Ascending aorta (tissue), 2 donors: ENCODE measurements around the gene WBP1L. TPM values are rescaled to one million over a fixed set of nuclear protein-coding genes. Genes with fewer than 3 reads are reported as not detected.
A peak's percentile ranks its signal among the peaks of the same experiment; 100 is the strongest.
"Not testable (repeated sequence)": the region's sequence is repeated elsewhere in the genome, so short reads cannot be mapped to it uniquely, and the experiment has no call there.

Source experiments
- DNase-seq, 2 donors: peaks; one replicate each; pipeline ENCODE4 v3.0.0-alpha.2; 2019; ENCODE audit warnings: low spot score in 2 of 2
- H3K27ac ChIP-seq, 2 donors: fragments of 200-600 bp; sonication (generic); one replicate each; pipeline ENCODE4 v1.5.1; 2016 to 2017; ENCODE audit warnings: mild to moderate bottlenecking in 1 of 2
- H3K27me3 ChIP-seq: fragments of 200-600 bp; sonication (generic); one replicate; pipeline ENCODE4 v1.5.1; 2017
- H3K36me3 ChIP-seq, 2 donors: fragments of 200-600 bp; sonication (generic); one replicate each; pipeline ENCODE4 v1.5.1; 2016
- H3K4me1 ChIP-seq, 2 donors: fragments of 200-600 bp; sonication (generic); one replicate each; pipeline ENCODE4 v1.5.1; 2016 to 2017; ENCODE audit warnings: mild to moderate bottlenecking in 1 of 2
- H3K4me3 ChIP-seq, 2 donors: fragments of 200-600 bp; sonication (generic); one replicate each; pipeline ENCODE4 v1.5.1; 2016 to 2017; ENCODE audit warnings: mild to moderate bottlenecking in 1 of 2
- H3K9me3 ChIP-seq, 2 donors: fragments of 200-600 bp; sonication (generic); one replicate each; pipeline ENCODE4 v1.5.1; 2016
- CTCF ChIP-seq, 3 experiments: fragments of 200-600 bp in 2 of 3; fragments of 450-650 bp in 1 of 3; sonication (generic) in 2 of 3; IDR thresholded peaks; one replicate each; pipeline ENCODE4 v1.5.1; 2016 to 2019; ENCODE audit warnings: antibody characterized with exemption in 3 of 3, mild to moderate bottlenecking in 1 of 3, moderate library complexity in 1 of 3
- intact Hi-C: fragments of 100-400 bp; cut with DNase I; formaldehyde crosslinking; loops from one replicate; pipeline ENCODE4 v1.15.1; 2023
- total RNA-seq: library from RNA; depleted of rRNA; stranded (reverse); fragments of >200 nt; gene quantifications from one replicate; pipeline ENCODE4 v1.1.0, GENCODE V29; 2016

The WBP1L gene
- total RNA-seq, 1 donor from 2014 or later = 107 TPM

GRCh38 chr10:102735065-102735562 lies 8.6 kb upstream of the WBP1L start:
- Histone ChIP-seq H3K4me1 (peaks cover under 1 to 8% of the 10 kb centered on the region in 2 donors), H3K4me3 (no peak overlapping the region), H3K9me3 (no peaks in the 10 kb centered on the region), H3K27ac (no peak overlapping the region), H3K36me3 (peaks cover 0 to 5% of the 10 kb centered on the region in 2 donors), H3K27me3 (no peaks in the 10 kb centered on the region)
- intact Hi-C loops = no loop called here
- no peak for DNase-seq
- TF ChIP-seq CTCF (IDR thresholded peaks at IDR 0.05) = no peak

GRCh38 chr10:102738692-102739121 lies 5.0 kb upstream of the WBP1L start:
- no peak for DNase-seq
- Histone ChIP-seq H3K9me3 (no peaks in the 10 kb centered on the region), H3K27me3 (no peaks in the 10 kb centered on the region), H3K27ac (peak overlapping the region; percentile 3 to 76), H3K4me3 (no peak overlapping the region), H3K4me1 (peaks cover 5 to 16% of the 10 kb centered on the region in 2 donors), H3K36me3 (no peaks in the 10 kb centered on the region)
- intact Hi-C loops = no loop called here
- no peak for TF ChIP-seq CTCF (IDR thresholded peaks at IDR 0.05)

GRCh38 chr10:102740229-102740628 lies 3.5 kb upstream of the WBP1L start:
- H3K27ac ChIP-seq = peak overlapping the region; percentile 76
- TF ChIP-seq CTCF (IDR thresholded peaks at IDR 0.05) = no peak
- H3K27me3 ChIP-seq = no peaks in the 10 kb centered on the region
- intact Hi-C loops = no loop called here
- no peaks in the 10 kb centered on the region for H3K36me3 ChIP-seq
- H3K9me3 ChIP-seq = no peaks in the 10 kb centered on the region
- H3K4me1 ChIP-seq = peaks cover 5 to 16% of the 10 kb centered on the region in 2 donors
- H3K4me3 ChIP-seq = no peak overlapping the region
- no peak for DNase-seq

DNA sequence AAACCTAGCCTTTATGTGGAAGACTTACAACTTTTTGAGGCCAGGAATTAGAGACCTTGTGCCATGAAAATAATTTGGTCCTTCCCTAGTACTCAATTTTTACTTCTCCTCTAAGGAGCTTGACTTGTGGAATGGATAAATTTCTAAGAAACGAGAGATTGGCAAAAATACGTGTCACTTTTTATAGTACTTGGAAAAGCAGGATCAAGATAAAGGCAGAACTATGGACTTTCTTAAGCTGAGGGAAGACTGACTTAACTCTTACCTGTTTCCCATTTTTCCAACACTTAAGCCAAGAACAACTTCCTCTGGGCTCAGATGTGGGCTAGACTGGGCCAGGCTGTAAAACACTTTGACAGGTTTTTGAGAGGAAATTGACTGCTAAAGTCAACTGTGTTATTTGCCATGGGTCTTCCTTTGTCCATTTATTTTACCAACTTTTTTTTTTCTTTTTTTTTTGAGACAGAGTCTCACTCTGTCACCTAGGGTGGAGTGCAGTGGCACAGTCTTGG lies 2.0 kb upstream of the WBP1L start:
- H3K27ac ChIP-seq = peak overlapping the region; percentile 76
- intact Hi-C loops = loop anchor here (2.0 kb wide), 2 partner anchors 35 to 75 kb away; no protein-coding TSS in a partner anchor
- DNase-seq = no peak

GRCh38 chr10:102742313-102742712 lies 1.4 kb upstream of the WBP1L start:
- not testable (repeated sequence) for H3K9me3 ChIP-seq, H3K27me3 ChIP-seq, DNase-seq, H3K4me3 ChIP-seq, H3K36me3 ChIP-seq
- H3K27ac ChIP-seq = peak overlapping the region; percentile 76
- intact Hi-C loops = loop anchor here (2.0 kb wide), 2 partner anchors 34 to 74 kb away; no protein-coding TSS in a partner anchor
- peaks cover 8 to 21% of the 10 kb centered on the region in 2 donors for H3K4me1 ChIP-seq

More for the DNA sequence above, 2.0 kb upstream of the WBP1L start:
- H3K4me1 ChIP-seq = peaks cover 8 to 19% of the 10 kb centered on the region in 2 donors
- no peaks in the 10 kb centered on the region for H3K9me3 ChIP-seq
- H3K4me3 ChIP-seq = no peak overlapping the region
- no peak for TF ChIP-seq CTCF (IDR thresholded peaks at IDR 0.05)
- no peaks in the 10 kb centered on the region for H3K27me3 ChIP-seq
- no peaks in the 10 kb centered on the region for H3K36me3 ChIP-seq

- H3K4me3 ChIP-seq = peak overlapping the region; percentile 24 to 39
- no peak for TF ChIP-seq CTCF (IDR thresholded peaks at IDR 0.05)
- no peaks in the 10 kb centered on the region for H3K36me3 ChIP-seq
- peak overlapping the region; percentile 26 to 76 for H3K27ac ChIP-seq
- peaks cover 8 to 21% of the 10 kb centered on the region in 2 donors for H3K4me1 ChIP-seq
- intact Hi-C loops = loop anchor here (2.0 kb wide), 2 partner anchors 34 to 74 kb away; no protein-coding TSS in a partner anchor
- no peaks in the 10 kb centered on the region for H3K27me3 ChIP-seq
- no peak for DNase-seq
- no peaks in the 10 kb centered on the region for H3K9me3 ChIP-seq
Observed at GRCh38 chr10:102743078-102743587, 615 bp upstream of the WBP1L start.
